ENCODE data around the gene ORAI3.
"Not testable (repeated sequence)": the region's sequence is repeated elsewhere in the genome, so short reads cannot be mapped to it uniquely, and the experiment has no call there.

ORAI3 gene

GRCh38 chr16:30924076-30924912 is 24.6 kb upstream of the ORAI3 start:
- DNase-seq, result no peak

- DNase-seq, result no peak
Observed at GRCh38 chr16:30924913-30925631, 23.8 kb upstream of the ORAI3 start.

GRCh38 chr16:30925632-30925987 is 23.3 kb upstream of the ORAI3 start:
- no peak for DNase-seq

GRCh38 chr16:30925995-30926811 is 22.7 kb upstream of the ORAI3 start:
- no peak for DNase-seq

DNA sequence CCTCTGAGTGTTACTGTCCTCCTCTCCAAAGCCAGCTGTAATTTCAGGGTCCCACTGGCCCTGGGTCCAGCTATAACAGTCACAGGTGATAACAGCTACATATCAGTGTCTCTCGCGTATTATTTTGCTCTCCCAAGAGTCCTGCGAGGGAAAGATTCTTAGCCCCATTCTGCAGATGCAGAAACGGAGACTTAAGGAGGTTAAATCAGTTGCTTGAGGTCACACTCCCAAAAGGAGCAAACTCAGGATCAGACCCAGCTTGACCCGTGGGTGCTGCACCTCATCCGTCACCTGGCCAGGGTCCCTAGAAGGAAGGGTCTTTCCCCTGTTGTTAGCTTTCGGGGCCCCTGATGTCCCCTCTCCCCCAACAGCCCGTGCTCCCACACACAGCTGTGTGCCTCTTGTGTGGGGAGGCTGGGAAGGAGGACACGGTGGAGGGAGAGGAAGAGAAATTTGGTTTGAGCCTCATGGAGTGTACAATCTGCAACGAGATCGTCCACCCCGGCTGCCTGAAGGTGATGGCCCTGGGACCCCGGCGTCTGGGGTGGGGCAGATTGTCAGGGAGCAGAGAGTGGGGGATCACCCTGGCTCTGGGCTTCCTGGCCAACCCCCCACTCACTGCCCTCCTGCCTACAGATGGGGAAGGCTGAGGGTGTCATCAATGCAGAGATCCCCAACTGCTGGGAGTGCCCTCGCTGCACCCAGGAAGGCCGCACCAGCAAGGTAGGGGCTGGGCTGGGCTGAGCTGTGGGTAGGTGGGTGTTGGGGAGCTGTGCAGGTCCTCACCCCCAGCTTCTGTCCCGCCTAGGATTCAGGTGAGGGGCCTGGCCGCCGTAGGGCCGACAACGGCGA is 21.7 kb upstream of the ORAI3 start:
- DNase-seq, result no peak

DNA sequence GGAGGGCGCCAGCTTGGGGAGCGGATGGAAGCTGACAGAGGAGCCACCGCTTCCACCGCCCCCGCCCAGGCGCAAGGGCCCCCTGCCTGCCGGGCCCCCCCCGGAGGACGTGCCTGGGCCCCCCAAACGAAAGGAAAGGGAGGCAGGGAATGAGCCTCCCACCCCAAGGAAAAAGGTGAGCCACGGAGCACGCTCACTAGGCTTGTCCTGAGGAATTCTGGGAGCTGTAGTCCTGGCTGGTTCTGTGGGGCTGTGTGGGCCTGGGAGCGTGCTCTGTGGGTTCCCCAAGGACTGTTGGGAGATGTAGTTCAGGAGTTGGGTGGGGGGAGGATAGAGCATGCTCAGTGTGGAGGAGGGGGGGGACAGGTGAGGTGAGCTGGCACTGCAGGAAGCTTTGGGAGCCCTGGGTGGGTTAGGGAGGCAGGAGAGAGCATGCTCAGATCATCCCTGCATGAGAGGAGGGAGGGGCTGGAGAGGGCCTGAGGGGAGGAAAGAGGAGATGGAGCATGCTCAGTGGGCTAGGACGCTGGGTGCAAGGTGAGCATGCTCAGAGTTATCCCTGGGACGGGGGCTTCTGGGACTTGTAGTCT is 21.0 kb upstream of the ORAI3 start:
- no peak for DNase-seq

GRCh38 chr16:30928390-30928789 is 20.5 kb upstream of the ORAI3 start:
- DNase-seq, result no peak

DNA sequence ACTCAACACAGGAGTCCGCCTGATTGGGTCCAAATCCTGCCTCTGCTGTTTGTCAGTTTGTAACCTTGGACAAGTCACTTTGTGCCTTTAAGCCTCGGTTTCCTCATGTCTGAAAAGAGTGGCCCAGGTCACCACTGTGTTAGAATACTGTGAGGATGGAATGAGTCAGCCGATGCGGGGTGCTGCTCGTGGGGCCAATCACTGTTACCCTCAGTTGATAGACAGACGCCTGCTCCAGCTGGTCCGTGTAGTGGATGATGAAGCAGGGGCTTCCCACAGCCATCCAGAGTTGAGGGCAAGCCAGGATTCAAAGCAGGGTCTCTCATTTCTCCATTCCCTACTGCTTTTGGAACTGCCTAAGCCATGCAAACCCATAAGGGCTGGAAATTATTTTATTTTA is 19.7 kb upstream of the ORAI3 start:
- DNase-seq, result no peak

GRCh38 chr16:30930160-30930571 is 18.7 kb upstream of the ORAI3 start:
- no peak for DNase-seq

DNA sequence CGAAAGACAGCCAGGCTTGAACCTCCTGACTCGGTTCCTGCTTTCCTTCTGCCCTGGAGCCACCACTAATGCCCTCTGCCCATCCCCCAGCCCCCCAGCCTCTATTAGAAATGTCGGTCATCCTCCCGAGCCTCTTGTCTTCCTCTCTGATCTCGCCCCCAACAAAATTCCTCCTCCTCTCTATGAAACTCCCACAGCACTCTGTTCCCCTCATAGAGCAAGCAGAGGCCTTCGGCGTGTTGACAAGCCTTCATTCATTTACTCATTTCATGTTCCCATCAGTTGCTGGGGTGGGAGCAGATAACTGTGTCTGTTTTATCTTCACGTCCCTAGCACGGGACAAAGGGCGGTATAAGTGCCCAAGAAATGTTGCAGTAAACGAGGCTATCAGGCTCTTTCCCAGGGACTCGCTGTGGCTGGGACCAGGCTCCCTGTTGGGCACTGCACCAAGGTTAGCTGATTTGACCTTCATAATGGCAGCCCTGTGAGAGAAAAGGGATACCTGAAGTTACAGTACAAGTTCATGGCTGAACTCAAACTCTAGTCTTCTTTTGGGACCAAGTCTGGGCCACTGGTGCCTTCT is 17.7 kb upstream of the ORAI3 start:
- DNase-seq, result no peak

GRCh38 chr16:30934827-30935557 is 13.9 kb upstream of the ORAI3 start:
- DNase-seq, result no peak

DNA sequence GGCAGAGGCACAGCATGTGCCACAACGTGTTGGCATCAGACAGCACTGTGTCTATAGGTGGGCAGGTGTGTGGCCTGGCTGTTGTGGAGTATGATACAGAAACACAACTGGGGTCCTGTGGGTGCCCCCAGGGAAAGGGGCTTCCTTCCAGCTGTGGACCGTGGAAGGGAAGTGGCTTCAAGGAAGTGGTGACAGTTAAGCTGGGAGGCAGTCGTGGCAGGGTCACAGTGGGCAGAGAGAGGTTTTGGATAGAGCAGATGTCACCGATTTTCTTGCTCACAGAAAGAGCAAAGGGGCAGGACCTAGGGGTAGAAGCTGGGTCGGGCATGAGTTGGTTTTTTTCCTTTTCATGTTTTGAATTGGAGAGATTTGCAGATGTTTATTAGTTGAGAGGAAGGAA is 11.2 kb upstream of the ORAI3 start:
- no peak for DNase-seq

DNA sequence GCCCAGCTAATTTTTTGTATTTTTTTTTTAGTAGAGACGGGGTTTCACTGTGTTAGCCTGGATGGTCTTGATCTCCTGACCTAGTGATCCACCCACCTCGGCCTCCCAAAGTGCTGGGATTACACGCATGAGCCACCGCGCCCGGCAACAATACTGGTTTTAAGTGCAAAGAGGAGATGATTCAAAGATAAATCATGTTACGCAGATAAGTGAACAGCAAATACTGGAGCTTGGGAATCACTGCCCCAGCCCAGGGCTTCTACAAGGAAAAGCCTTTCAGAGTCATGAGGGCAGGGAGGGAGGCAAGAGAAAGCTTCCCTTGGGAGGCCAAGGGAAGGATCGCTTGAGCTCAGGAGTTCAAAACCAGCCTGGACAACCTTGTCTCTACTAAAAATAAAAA is 9.3 kb upstream of the ORAI3 start:
- DNase-seq, result not testable (repeated sequence)

- peak; percentile 50 for DNase-seq
Observed at GRCh38 chr16:30941600-30942425, 7.1 kb upstream of the ORAI3 start.

DNA sequence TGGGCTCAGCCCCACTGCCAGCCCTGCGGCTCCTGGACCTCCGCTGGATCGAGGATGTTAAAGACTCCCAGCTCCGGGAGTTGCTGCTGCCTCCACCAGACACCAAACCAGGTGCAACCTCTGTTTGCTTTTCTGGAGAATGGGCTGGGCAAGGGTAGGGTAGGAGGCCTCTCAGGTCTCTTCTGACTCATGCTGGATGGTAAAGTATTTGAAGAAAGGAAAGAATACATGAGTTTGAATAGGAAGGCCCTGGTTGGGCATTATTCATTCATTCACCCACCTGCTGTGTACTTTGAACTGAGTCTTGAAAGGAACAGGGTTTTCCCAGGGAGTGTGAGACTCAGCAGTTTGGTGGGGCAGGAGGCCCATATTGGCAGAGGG is 6.5 kb upstream of the ORAI3 start:
- no peak for DNase-seq

GRCh38 chr16:30944352-30944751 is 4.5 kb upstream of the ORAI3 start:
- DNase-seq, result no peak

GRCh38 chr16:30946671-30947540 is 2.0 kb upstream of the ORAI3 start:
- DNase-seq, result no peak

GRCh38 chr16:30947541-30947858 is 1.4 kb upstream of the ORAI3 start:
- no peak for DNase-seq
